CD4-positive, alpha-beta memory T cell (primary cell): Measurements from ENCODE around the gene NEGR1. TPM values are rescaled to one million over a fixed set of nuclear protein-coding genes. Genes with fewer than 3 reads are reported as not detected.

Experiments
- CTCF ChIA-PET: fragments of 350-600 bp; sonication (Branson Sonifier 250); formaldehyde crosslinking; loops from one replicate; lab custom pipeline; 2021; ENCODE audit warnings: inconsistent platforms; ENCODE audit not compliant: partially characterized antibody; lab: Charles Lee
- POLR2A ChIA-PET: fragments of 350-600 bp; sonication (Branson Sonifier 250); formaldehyde crosslinking; loops from one replicate; lab custom pipeline; 2021; ENCODE audit not compliant: partially characterized antibody; lab: Charles Lee
- DNase-seq, 5 donors: peaks; one replicate each; pipeline versions ENCODE4 v3.0.0 to v3.0.0-alpha.2; 2020 to 2022; ENCODE audit warnings: mixed read lengths in 1 of 5
- H3K27ac ChIP-seq: one replicate; pipeline ENCODE4 v1.7.0; 2013; ENCODE audit warnings: low read depth, low read length
- H3K27me3 ChIP-seq: 2 replicates; pipeline ENCODE4 v1.7.0; 2013; ENCODE audit warnings: mild to moderate bottlenecking, low read length, moderate library complexity; ENCODE audit not compliant: insufficient read depth
- H3K36me3 ChIP-seq: 2 replicates; pipeline ENCODE4 v1.7.0; 2013; ENCODE audit warnings: mild to moderate bottlenecking, low read length, moderate library complexity; ENCODE audit not compliant: insufficient read depth
- H3K4me1 ChIP-seq: 2 replicates; pipeline ENCODE4 v1.7.0; 2013; ENCODE audit warnings: mild to moderate bottlenecking, low read length, moderate library complexity; ENCODE audit not compliant: insufficient read depth
- H3K4me3 ChIP-seq, 2 donors: one replicate each; pipeline ENCODE4 v1.7.0; 2013; ENCODE audit warnings: low read length in 2 of 2, mild to moderate bottlenecking in 1 of 2
- H3K9me3 ChIP-seq, 2 donors: one replicate each; pipeline ENCODE4 v1.7.0; 2013; ENCODE audit warnings: low read length in 2 of 2, control low read depth in 1 of 2; ENCODE audit not compliant: control insufficient read depth in 1 of 2
- H3K27ac Mint-ChIP-seq, 7 donors: one replicate each; pipeline ENCODE4 v1.8.0; 2020 to 2021; ENCODE audit warnings: mixed read lengths in 7 of 7, mild to moderate bottlenecking in 6 of 7, inconsistent platforms in 3 of 7, moderate library complexity in 3 of 7
- H3K27me3 Mint-ChIP-seq, 2 donors: one replicate each; pipeline ENCODE4 v1.8.0; 2020 to 2021; ENCODE audit warnings: mixed read lengths in 2 of 2
- H3K36me3 Mint-ChIP-seq, 2 donors: one replicate each; pipeline ENCODE4 v1.8.0; 2020 to 2021; ENCODE audit warnings: mixed read lengths in 2 of 2, inconsistent platforms in 1 of 2, mild to moderate bottlenecking in 1 of 2
- H3K4me1 Mint-ChIP-seq, 4 donors: one replicate each; pipeline ENCODE4 v1.8.0; 2020 to 2021; ENCODE audit warnings: mixed read lengths in 4 of 4, mild to moderate bottlenecking in 1 of 4
- H3K4me3 Mint-ChIP-seq, 8 donors: one replicate each; pipeline ENCODE4 v1.8.0; 2020 to 2021; ENCODE audit warnings: mixed read lengths in 8 of 8, mild to moderate bottlenecking in 7 of 8, moderate library complexity in 6 of 8, inconsistent platforms in 3 of 8
- H3K9me3 Mint-ChIP-seq, 8 donors: one replicate each; pipeline ENCODE4 v1.8.0; 2020 to 2021; ENCODE audit warnings: mixed read lengths in 8 of 8, mild to moderate bottlenecking in 5 of 8, inconsistent platforms in 3 of 8, moderate library complexity in 1 of 8
- intact Hi-C: fragments of 100-400 bp; cut with micrococcal nuclease; formaldehyde crosslinking; loops from one replicate; pipeline ENCODE4 v1.15.1; 2023
- polyA plus RNA-seq, 2 donors: library from polyadenylated mRNA; unstranded; fragments of 300-500 nt; fragmentation: Illumina TruSeq; gene quantifications; one replicate each; pipeline ENCODE4 v1.2.3, GENCODE V29; 2021
- total RNA-seq, 2 experiments: library from RNA; stranded (reverse); gene quantifications; one replicate each; pipeline ENCODE4 v1.2.3, GENCODE V29; 2021

Gene NEGR1
- total and polyA plus RNA-seq, 4 experiments from 2014 or later = not detected

- no peak overlapping the region for H3K4me3 Mint-ChIP-seq
- no peak for DNase-seq
- no peaks in the 10 kb centered on the region for H3K27me3 ChIP-seq
- no peak overlapping the region for H3K4me3 ChIP-seq
- CTCF ChIA-PET = no interaction called here
- H3K4me1 ChIP-seq = no peaks in the 10 kb centered on the region
- no peaks in the 10 kb centered on the region for H3K36me3 Mint-ChIP-seq
- POLR2A ChIA-PET = no interaction called here
- no peak overlapping the region for H3K27ac ChIP-seq
- intact Hi-C loops = no loop called here
- H3K27ac Mint-ChIP-seq = no peak overlapping the region
- H3K27me3 Mint-ChIP-seq = no peaks in the 10 kb centered on the region
- no peaks in the 10 kb centered on the region for H3K4me1 Mint-ChIP-seq
- H3K36me3 ChIP-seq = no peaks in the 10 kb centered on the region
- no peaks in the 10 kb centered on the region for H3K9me3 ChIP-seq
- H3K9me3 Mint-ChIP-seq = peaks cover 0 to 11% (median 3%) of the 10 kb centered on the region in 8 donors
Measured at GRCh38 chr1:72064196-72065075, 217.9 kb downstream of the NEGR1 start.

- Mint-ChIP-seq H3K27ac (no peak overlapping the region), H3K4me3 (no peak overlapping the region), H3K9me3 (peaks cover 0 to 10% (median 3%) of the 10 kb centered on the region in 8 donors), H3K4me1 (no peaks in the 10 kb centered on the region), H3K27me3 (no peaks in the 10 kb centered on the region), H3K36me3 (no peaks in the 10 kb centered on the region)
- Histone ChIP-seq H3K9me3 (no peaks in the 10 kb centered on the region), H3K27ac (no peak overlapping the region), H3K4me3 (no peak overlapping the region), H3K36me3 (no peaks in the 10 kb centered on the region), H3K27me3 (no peaks in the 10 kb centered on the region), H3K4me1 (no peaks in the 10 kb centered on the region)
- ChIA-PET POLR2A (no interaction called here), CTCF (no interaction called here)
- DNase-seq = no peak
- intact Hi-C loops = no loop called here
Measured at GRCh38 chr1:72063364-72064044, 218.8 kb downstream of the NEGR1 start.

GRCh38 chr1:72062584-72062983 lies 219.8 kb downstream of the NEGR1 start:
- no peak overlapping the region for H3K4me3 Mint-ChIP-seq
- Histone ChIP-seq H3K36me3 (no peaks in the 10 kb centered on the region), H3K27ac (no peak overlapping the region), H3K27me3 (no peaks in the 10 kb centered on the region), H3K4me1 (no peaks in the 10 kb centered on the region), H3K4me3 (no peak overlapping the region), H3K9me3 (no peaks in the 10 kb centered on the region)
- no peak overlapping the region for H3K27ac Mint-ChIP-seq
- DNase-seq = no peak
- intact Hi-C loops = no loop called here
- peaks cover 0 to 8% (median 2%) of the 10 kb centered on the region in 8 donors for H3K9me3 Mint-ChIP-seq
- CTCF ChIA-PET = no interaction called here
- no peaks in the 10 kb centered on the region for H3K4me1 Mint-ChIP-seq
- H3K36me3 Mint-ChIP-seq = no peaks in the 10 kb centered on the region
- no peaks in the 10 kb centered on the region for H3K27me3 Mint-ChIP-seq
- POLR2A ChIA-PET = no interaction called here

GRCh38 chr1:72060466-72061245 lies 221.7 kb downstream of the NEGR1 start:
- Histone ChIP-seq H3K9me3 (no peaks in the 10 kb centered on the region), H3K4me3 (no peak overlapping the region), H3K36me3 (no peaks in the 10 kb centered on the region), H3K27ac (no peak overlapping the region), H3K27me3 (no peaks in the 10 kb centered on the region), H3K4me1 (no peaks in the 10 kb centered on the region)
- intact Hi-C loops = no loop called here
- no peak for DNase-seq
- ChIA-PET POLR2A (no interaction called here), CTCF (no interaction called here)
- Mint-ChIP-seq H3K9me3 (peaks cover 0 to 6% (median 1%) of the 10 kb centered on the region in 8 donors), H3K4me3 (no peak overlapping the region), H3K4me1 (no peaks in the 10 kb centered on the region), H3K27me3 (no peaks in the 10 kb centered on the region), H3K36me3 (no peaks in the 10 kb centered on the region), H3K27ac (no peak overlapping the region)

GRCh38 chr1:72056516-72056915 lies 225.8 kb downstream of the NEGR1 start:
- ChIA-PET POLR2A (no interaction called here), CTCF (no interaction called here)
- intact Hi-C loops = no loop called here
- Mint-ChIP-seq H3K27me3 (no peaks in the 10 kb centered on the region), H3K4me1 (no peaks in the 10 kb centered on the region), H3K36me3 (no peaks in the 10 kb centered on the region), H3K4me3 (no peak overlapping the region), H3K9me3 (peaks cover 0 to 2% (median 0%) of the 10 kb centered on the region in 8 donors), H3K27ac (no peak overlapping the region)
- no peaks in the 10 kb centered on the region for H3K4me1 ChIP-seq
- no peaks in the 10 kb centered on the region for H3K36me3 ChIP-seq
- H3K9me3 ChIP-seq = no peaks in the 10 kb centered on the region
- no peaks in the 10 kb centered on the region for H3K27me3 ChIP-seq
- no peak for DNase-seq
- H3K27ac ChIP-seq = no peak overlapping the region
- no peak overlapping the region for H3K4me3 ChIP-seq

GRCh38 chr1:72051538-72051937 lies 230.8 kb downstream of the NEGR1 start:
- Histone ChIP-seq H3K4me1 (no peaks in the 10 kb centered on the region), H3K4me3 (no peak overlapping the region), H3K27ac (no peak overlapping the region), H3K9me3 (no peaks in the 10 kb centered on the region), H3K27me3 (no peaks in the 10 kb centered on the region), H3K36me3 (no peaks in the 10 kb centered on the region)
- no peaks in the 10 kb centered on the region for H3K4me1 Mint-ChIP-seq
- POLR2A ChIA-PET = no interaction called here
- H3K36me3 Mint-ChIP-seq = no peaks in the 10 kb centered on the region
- intact Hi-C loops = no loop called here
- DNase-seq = no peak
- peaks cover 0 to 5% (median 2%) of the 10 kb centered on the region in 8 donors for H3K9me3 Mint-ChIP-seq
- H3K4me3 Mint-ChIP-seq = no peak overlapping the region
- CTCF ChIA-PET = no interaction called here
- H3K27ac Mint-ChIP-seq = no peak overlapping the region
- no peaks in the 10 kb centered on the region for H3K27me3 Mint-ChIP-seq

GRCh38 chr1:72050551-72050950 lies 231.8 kb downstream of the NEGR1 start:
- ChIA-PET POLR2A (no interaction called here), CTCF (no interaction called here)
- DNase-seq = no peak
- Histone ChIP-seq H3K27ac (no peak overlapping the region), H3K4me1 (no peaks in the 10 kb centered on the region), H3K27me3 (no peaks in the 10 kb centered on the region), H3K9me3 (no peaks in the 10 kb centered on the region), H3K4me3 (no peak overlapping the region), H3K36me3 (no peaks in the 10 kb centered on the region)
- no peak overlapping the region for H3K27ac Mint-ChIP-seq
- H3K9me3 Mint-ChIP-seq = peaks cover 0 to 9% (median 2%) of the 10 kb centered on the region in 8 donors
- H3K4me3 Mint-ChIP-seq = no peak overlapping the region
- no peaks in the 10 kb centered on the region for H3K27me3 Mint-ChIP-seq
- no peaks in the 10 kb centered on the region for H3K36me3 Mint-ChIP-seq
- no peaks in the 10 kb centered on the region for H3K4me1 Mint-ChIP-seq
- intact Hi-C loops = no loop called here
